ENCODE measurements around the gene FLNB.

The FLNB gene

DNA sequence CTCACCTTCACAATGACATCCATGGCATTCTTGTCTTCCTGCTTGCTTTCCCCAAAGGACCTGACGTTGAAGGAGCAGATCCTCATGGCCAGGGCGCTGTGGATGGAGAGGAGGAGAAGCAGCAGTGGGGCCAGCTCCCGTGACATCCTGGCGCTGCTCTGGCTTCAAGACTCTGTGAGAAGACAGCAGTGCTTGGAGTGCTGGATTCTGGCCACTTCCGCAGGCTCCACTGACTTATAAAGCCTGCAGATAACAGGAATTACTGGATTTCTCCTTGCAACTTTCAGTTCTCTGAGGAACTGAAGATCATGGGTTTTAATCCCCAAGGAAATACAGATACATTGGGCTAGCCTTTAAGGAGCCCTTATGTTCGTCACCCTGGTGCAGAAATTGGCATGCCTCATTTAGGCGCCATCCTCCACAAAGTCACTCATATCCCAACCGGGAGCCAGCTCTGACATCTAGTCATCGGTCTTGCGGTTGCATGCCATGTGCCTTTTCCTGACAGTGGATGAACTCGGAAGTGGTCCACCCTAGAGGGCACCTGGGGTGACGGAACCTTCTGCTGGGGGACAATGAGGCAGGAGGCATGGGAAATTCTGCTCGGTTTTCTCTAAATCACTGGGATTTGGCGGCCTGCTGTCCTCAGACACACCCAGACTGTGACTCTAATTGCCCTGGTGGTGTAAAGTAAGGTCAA is 202.7 kb downstream of the FLNB start, which contains the start of gene DNASE1L3:
TSS of gene DNASE1L3 (minus strand) at position 212 of the 700 bp plus-strand sequence. CDS start at position 146, 66 bp downstream.
- H3K4me3 ChIP-seq (ENCODE audit: low read depth, low read length): no peak within 1 kb of the TSS
- TF ChIP-seq, protein P1, sequence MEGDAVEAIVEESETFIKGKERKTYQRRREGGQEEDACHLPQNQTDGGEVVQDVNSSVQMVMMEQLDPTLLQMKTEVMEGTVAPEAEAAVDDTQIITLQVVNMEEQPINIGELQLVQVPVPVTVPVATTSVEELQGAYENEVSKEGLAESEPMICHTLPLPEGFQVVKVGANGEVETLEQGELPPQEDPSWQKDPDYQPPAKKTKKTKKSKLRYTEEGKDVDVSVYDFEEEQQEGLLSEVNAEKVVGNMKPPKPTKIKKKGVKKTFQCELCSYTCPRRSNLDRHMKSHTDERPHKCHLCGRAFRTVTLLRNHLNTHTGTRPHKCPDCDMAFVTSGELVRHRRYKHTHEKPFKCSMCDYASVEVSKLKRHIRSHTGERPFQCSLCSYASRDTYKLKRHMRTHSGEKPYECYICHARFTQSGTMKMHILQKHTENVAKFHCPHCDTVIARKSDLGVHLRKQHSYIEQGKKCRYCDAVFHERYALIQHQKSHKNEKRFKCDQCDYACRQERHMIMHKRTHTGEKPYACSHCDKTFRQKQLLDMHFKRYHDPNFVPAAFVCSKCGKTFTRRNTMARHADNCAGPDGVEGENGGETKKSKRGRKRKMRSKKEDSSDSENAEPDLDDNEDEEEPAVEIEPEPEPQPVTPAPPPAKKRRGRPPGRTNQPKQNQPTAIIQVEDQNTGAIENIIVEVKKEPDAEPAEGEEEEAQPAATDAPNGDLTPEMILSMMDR (IDR thresholded peaks at IDR 0.05; ENCODE audit: insufficient read depth, low read depth, low read length, missing control alignments): no peak
- no peak for DNase-seq (ENCODE audit: low read depth)

GRCh38 chr3:58214484-58215316 is 206.5 kb downstream of the FLNB start:
- DNase-seq (ENCODE audit: low read depth): peak; percentile 90
- TF ChIP-seq, protein P1 (IDR thresholded peaks at IDR 0.05; ENCODE audit: insufficient read depth, low read depth, low read length, missing control alignments): peak; percentile 27
- peak overlapping the region; percentile 41 for H3K4me3 ChIP-seq (ENCODE audit: low read depth, low read length)

- no peak for DNase-seq (ENCODE audit: low read depth)
- TF ChIP-seq, protein P1 (IDR thresholded peaks at IDR 0.05; ENCODE audit: insufficient read depth, low read depth, low read length, missing control alignments): no peak
- no peak overlapping the region for H3K4me3 ChIP-seq (ENCODE audit: low read depth, low read length)
Measured at GRCh38 chr3:58215317-58216025, 207.2 kb downstream of the FLNB start.

DNA sequence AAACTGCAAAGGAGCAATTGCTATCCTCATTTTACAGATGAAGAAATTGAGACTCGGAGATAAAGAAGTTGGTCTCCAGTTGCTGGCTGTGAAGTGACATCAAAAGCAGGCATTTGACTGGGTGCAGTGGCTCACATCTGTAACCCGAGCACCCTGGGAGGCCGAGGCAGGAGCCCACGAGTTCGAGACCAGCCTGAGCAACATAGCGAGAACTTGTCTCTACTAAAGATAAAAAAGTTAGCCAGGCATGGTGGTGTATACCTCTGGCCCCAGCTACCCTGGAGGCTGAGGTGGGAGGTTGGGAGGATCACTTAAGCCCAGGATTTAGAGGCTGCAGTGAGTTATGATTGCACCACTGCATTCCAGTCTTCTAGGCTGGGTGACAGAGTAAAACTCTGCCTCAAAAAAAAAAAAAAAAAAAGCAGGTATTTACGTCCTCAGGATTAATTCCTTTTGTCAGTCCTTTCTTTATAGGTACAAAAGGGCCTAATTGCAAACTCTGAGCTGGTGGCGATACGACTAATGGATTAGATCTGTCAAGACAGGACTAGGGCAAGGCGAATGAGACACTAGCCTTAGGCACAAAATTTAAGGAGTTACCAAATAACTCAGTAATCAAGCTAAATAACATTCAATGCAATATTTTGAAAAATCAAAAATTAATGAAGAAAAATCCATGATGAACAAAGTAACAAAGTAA is 208.4 kb downstream of the FLNB start:
- no peak overlapping the region for H3K4me3 ChIP-seq (ENCODE audit: low read depth, low read length)

DNA sequence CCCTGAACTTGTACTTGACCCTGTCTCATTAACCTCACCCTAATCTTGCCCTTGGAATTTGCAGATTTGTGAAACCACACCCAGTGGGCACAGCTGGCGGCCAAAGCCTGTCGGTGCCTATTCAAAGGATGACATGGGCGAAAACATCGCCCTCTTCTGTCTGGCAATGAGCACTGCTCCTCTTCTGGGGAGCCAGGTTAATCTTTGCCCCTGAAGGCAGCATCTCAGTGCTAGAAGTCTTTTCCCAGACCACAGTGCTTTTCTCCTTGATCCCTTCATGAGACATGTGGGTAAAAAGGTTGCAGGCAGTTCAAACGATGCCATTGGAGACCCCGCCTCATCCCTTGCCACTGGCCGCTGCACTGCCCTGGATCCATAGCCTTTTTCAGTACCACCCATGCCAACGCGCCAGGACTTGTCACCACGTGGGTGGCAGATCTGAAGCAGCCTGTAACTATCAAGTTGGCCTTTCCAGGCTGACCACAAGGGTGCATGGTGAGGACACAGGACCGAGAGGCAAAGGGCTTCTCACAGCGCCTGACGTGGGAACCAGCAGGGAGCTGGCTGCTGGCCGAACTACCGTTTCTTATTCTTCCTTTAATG is 209.1 kb downstream of the FLNB start:
- H3K4me3 ChIP-seq (ENCODE audit: low read depth, low read length): no peak overlapping the region
- TF ChIP-seq, protein P1 (IDR thresholded peaks at IDR 0.05; ENCODE audit: insufficient read depth, low read depth, low read length, missing control alignments): peak; percentile 83
- peak; percentile 82 for DNase-seq (ENCODE audit: low read depth)

More for the DNA sequence above, 208.4 kb downstream of the FLNB start:
- TF ChIP-seq, protein P1 (IDR thresholded peaks at IDR 0.05; ENCODE audit: insufficient read depth, low read depth, low read length, missing control alignments): no peak
- no peak for DNase-seq (ENCODE audit: low read depth)

DNA sequence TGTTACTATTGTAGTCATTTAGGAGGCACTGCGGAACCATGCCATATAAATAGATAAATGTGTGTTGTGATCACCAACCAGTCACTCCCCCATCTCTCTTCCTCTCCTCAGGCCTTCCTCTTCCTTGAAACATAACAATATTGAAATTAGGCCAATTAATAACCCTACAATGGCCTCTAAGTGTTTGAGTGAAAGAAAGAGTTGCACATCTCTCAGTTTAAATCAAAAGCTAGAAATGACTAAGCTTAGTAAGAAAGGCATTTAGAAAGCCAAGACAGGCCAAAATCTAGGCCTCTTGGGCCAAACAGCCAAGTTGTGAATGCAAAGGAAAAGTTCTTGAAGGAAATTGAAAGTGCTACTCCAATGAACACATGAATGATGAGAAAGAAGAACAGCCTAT is 210.7 kb downstream of the FLNB start:
- TF ChIP-seq, protein P1 (IDR thresholded peaks at IDR 0.05; ENCODE audit: insufficient read depth, low read depth, low read length, missing control alignments): no peak
- H3K4me3 ChIP-seq (ENCODE audit: low read depth, low read length): no peak overlapping the region

More for the DNA sequence above, 210.7 kb downstream of the FLNB start:
- peak; percentile 78 for DNase-seq (ENCODE audit: low read depth)
